RWPE1 (cell line): ENCODE measurements around the gene ZNRF1.

ENCODE experiments used
- CTCF ChIA-PET: fragments of 350-600 bp; sonication (Branson Sonifier 250); formaldehyde crosslinking; extraction: SDS; loops from one replicate; lab custom pipeline; 2021; lab: Yijun Ruan, JAX
- POLR2A ChIA-PET: fragments of 400-600 bp; formaldehyde crosslinking; extraction: SDS; loops from one replicate; lab custom pipeline; 2020; ENCODE audit warnings: antibody characterized with exemption; ENCODE audit not compliant: low non-redundant PET; lab: Yijun Ruan, JAX
- DNase-seq: peaks from one replicate; pipeline ENCODE4 v3.0.0; 2012; ENCODE audit warnings: low spot score
- H3K27ac ChIP-seq: fragments of 450-650 bp; 2 replicates; pipeline ENCODE4 v1.5.1; 2017
- CTCF ChIP-seq: fragments of 450-650 bp; conservative IDR thresholded peaks from 2 replicates; pipeline ENCODE4 v1.5.1; 2017; ENCODE audit warnings: low read depth, mild to moderate bottlenecking

ZNRF1 gene

DNA sequence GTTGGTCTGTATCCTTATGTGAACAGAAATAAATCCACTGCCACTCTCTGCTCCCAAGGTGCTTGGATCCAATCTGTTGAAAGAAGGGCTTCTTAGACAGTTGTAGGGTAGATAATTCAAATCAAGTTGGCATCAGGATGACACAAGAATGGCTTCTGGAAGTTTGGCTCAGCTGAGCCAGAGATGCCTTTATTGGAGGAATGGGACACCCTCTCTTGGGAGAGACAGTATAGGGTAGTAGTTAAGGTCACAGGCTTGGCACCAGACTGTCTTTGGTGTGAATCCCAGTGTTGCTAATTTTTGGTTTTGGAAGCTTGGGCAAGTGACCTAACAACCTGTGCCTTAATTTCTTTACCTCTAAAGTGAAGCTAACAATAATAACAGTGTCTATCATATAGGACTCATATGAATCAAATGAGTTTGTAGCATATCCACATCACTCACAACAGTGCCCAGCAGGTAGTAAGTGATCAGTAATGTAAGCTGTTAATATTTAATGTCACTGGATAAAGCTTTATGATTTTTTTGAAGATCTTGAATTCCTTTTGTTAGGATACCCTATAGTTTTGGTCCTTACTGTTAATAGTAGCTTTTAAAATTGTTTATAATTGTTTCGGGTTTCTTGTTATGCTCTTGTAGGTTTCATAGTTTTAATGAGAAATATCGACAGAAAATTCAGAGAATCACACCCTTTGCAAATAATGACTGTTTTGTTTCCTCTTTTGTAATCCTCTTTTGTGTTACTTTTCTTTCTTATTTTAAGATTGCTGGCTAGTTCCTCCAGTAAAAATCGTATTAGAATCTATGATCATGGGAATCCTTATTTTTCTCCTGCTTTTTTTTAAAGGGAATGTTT lies 19.1 kb downstream of the ZNRF1 start:
- H3K27ac ChIP-seq: no peak overlapping the region
- TF ChIP-seq CTCF: no peak
- no peak for DNase-seq
- CTCF ChIA-PET: interaction anchor here (0.7 kb wide), 1 partner anchor 16 kb away, joined by 4 read pairs; no protein-coding TSS in a partner anchor
- POLR2A ChIA-PET: no interaction called here

GRCh38 chr16:75019007-75019406 lies 20.2 kb downstream of the ZNRF1 start:
- no peak for TF ChIP-seq CTCF
- no peak for DNase-seq
- H3K27ac ChIP-seq: no peak overlapping the region
- CTCF ChIA-PET: interaction anchor here (1.1 kb wide), 1 partner anchor 11 kb away, joined by 3 read pairs; no protein-coding TSS in a partner anchor
- POLR2A ChIA-PET: no interaction called here

DNA sequence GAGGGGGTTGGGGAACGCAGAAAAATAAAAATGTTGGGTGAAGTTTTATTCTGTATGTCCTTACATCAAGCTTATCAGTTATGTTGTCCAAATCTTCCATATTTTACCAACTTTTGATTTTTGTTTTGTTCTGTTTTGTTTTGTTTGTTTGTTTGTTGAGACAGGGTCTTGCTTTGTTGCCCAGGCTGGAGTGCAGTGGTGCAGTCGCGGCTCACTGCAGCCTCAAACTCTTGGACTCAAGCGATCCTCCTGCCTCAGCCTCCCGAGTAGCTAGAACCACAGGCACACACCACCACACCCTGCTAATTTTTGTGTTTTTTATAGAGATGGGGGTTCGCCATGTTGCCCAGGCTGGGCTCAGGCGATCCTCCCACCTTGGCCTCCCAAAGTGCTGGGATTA lies 20.8 kb downstream of the ZNRF1 start:
- CTCF ChIA-PET: interaction anchor here (1.1 kb wide), 1 partner anchor 11 kb away, joined by 3 read pairs; no protein-coding TSS in a partner anchor
- H3K27ac ChIP-seq: no peak overlapping the region
- TF ChIP-seq CTCF: no peak
- POLR2A ChIA-PET: no interaction called here
- DNase-seq: no peak

GRCh38 chr16:75021410-75021809 lies 22.6 kb downstream of the ZNRF1 start:
- POLR2A ChIA-PET: no interaction called here
- DNase-seq: no peak
- no peak for TF ChIP-seq CTCF
- no peak overlapping the region for H3K27ac ChIP-seq
- CTCF ChIA-PET: interaction anchor here (0.7 kb wide), 1 partner anchor 14 kb away, joined by 3 read pairs; no protein-coding TSS in a partner anchor

- ChIA-PET CTCF (no interaction called here), POLR2A (interaction anchor here (0.8 kb wide), 1 partner anchor 211 kb away, joined by 3 read pairs; no protein-coding TSS in a partner anchor)
- H3K27ac ChIP-seq: no peak overlapping the region
- no peak for TF ChIP-seq CTCF
- no peak for DNase-seq
Measured at GRCh38 chr16:75022567-75022966, 23.7 kb downstream of the ZNRF1 start.

DNA sequence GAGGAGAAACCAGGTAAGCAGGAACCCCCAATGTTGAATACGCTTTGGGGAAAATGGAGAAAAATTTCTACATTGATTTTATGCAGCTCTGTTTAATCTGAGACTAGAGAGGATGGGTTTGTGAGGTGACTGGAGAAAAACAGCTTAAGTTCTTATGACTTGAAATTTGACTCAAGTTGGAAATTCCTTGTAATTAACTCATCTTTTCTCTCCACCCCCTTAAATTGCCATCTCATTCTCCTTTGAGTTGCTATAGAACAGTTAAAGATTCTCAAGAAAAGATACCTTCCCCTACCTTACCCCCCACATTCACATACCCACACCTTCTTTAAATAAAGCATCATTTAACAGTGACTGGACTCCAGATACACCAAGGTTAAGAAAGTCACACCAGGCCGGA lies 24.2 kb downstream of the ZNRF1 start:
- DNase-seq: no peak
- no peak for TF ChIP-seq CTCF
- CTCF ChIA-PET: interaction anchor here (0.6 kb wide), 1 partner anchor 333 kb away, joined by 3 read pairs; no protein-coding TSS in a partner anchor
- no peak overlapping the region for H3K27ac ChIP-seq
- POLR2A ChIA-PET: interaction anchor here (0.8 kb wide), 1 partner anchor 211 kb away, joined by 3 read pairs; no protein-coding TSS in a partner anchor
